Astrocyte (in vitro differentiated cells and primary cell): ENCODE results near the gene SFMBT2. TPM values are rescaled to one million over a fixed set of nuclear protein-coding genes. Genes with fewer than 3 reads are reported as not detected.

Source experiments
- DNase-seq: peaks from one replicate; pipeline ENCODE4 v3.0.0-alpha.2; 2010; ENCODE audit warnings: low read depth
- FAIRE-seq: peaks from 2 replicates; lab custom pipeline; 2011; peaks lifted over from hg19 to GRCh38; lab: Jason Lieb, UNC
- H2AFZ ChIP-seq: 2 replicates; pipeline ENCODE4 v1.6.0; 2012; ENCODE audit warnings: low read depth, low read length, inconsistent platforms
- H3K27ac ChIP-seq: 2 replicates; pipeline ENCODE4 v1.5.1; 2011; ENCODE audit warnings: low read depth, low read length, inconsistent platforms
- H3K27me3 ChIP-seq: 2 replicates; pipeline ENCODE4 v1.6.0; 2011; ENCODE audit warnings: low read length, inconsistent platforms; ENCODE audit not compliant: insufficient read depth
- H3K36me3 ChIP-seq: 2 replicates; pipeline ENCODE4 v1.5.1; 2011; ENCODE audit warnings: low read length, inconsistent platforms; ENCODE audit not compliant: insufficient read depth
- H3K4me1 ChIP-seq: 2 replicates; pipeline ENCODE4 v1.5.1; 2011; ENCODE audit warnings: low read length, inconsistent platforms; ENCODE audit not compliant: insufficient read depth
- H3K4me2 ChIP-seq: 2 replicates; pipeline ENCODE4 v1.6.0; 2012; ENCODE audit warnings: low read length, inconsistent platforms
- H3K4me3 ChIP-seq: 2 replicates; pipeline ENCODE4 v1.5.1; 2011; ENCODE audit warnings: low read depth, mild to moderate bottlenecking, low read length, inconsistent platforms; ENCODE audit not compliant: insufficient read depth
- H3K79me2 ChIP-seq: 2 replicates; pipeline ENCODE4 v1.6.0; 2012; ENCODE audit warnings: mild to moderate bottlenecking, low read length, inconsistent platforms; ENCODE audit not compliant: insufficient read depth
- H3K9ac ChIP-seq: 2 replicates; pipeline ENCODE4 v1.6.0; 2012; ENCODE audit warnings: mild to moderate bottlenecking, low read length, inconsistent platforms
- H3K9me3 ChIP-seq: 2 replicates; pipeline ENCODE4 v1.5.1; 2012; ENCODE audit warnings: low read depth, mild to moderate bottlenecking, low read length, inconsistent platforms; ENCODE audit not compliant: insufficient read depth
- H4K20me1 ChIP-seq: 2 replicates; pipeline ENCODE4 v1.6.0; 2012; ENCODE audit warnings: low read length, inconsistent platforms; ENCODE audit not compliant: insufficient read depth
- H3K27ac Mint-ChIP-seq: one replicate; pipeline ENCODE4 v1.8.0; 2021; ENCODE audit warnings: mild to moderate bottlenecking, mixed read lengths; ENCODE audit not compliant: unreplicated experiment
- H3K27me3 Mint-ChIP-seq: one replicate; pipeline ENCODE4 v1.8.0; 2021; ENCODE audit warnings: low read depth, mixed read lengths; ENCODE audit not compliant: unreplicated experiment
- H3K36me3 Mint-ChIP-seq: one replicate; pipeline ENCODE4 v1.8.0; 2021; ENCODE audit warnings: low read depth, mixed read lengths; ENCODE audit not compliant: unreplicated experiment
- H3K4me1 Mint-ChIP-seq: one replicate; pipeline ENCODE4 v1.8.0; 2021; ENCODE audit warnings: low read depth, mixed read lengths; ENCODE audit not compliant: unreplicated experiment
- H3K4me3 Mint-ChIP-seq: one replicate; pipeline ENCODE4 v1.8.0; 2021; ENCODE audit warnings: mild to moderate bottlenecking, moderate library complexity, mixed read lengths; ENCODE audit not compliant: unreplicated experiment
- H3K9me3 Mint-ChIP-seq: one replicate; pipeline ENCODE4 v1.8.0; 2021; ENCODE audit warnings: mild to moderate bottlenecking, mixed read lengths; ENCODE audit not compliant: unreplicated experiment
- EZH2 ChIP-seq: IDR thresholded peaks from 2 replicates; pipeline ENCODE4 v1.6.1; 2012; ENCODE audit warnings: mild to moderate bottlenecking, low read length, inconsistent platforms; ENCODE audit not compliant: insufficient read depth
- total RNA-seq: library from RNA; stranded (reverse); gene quantifications from 2 replicates; pipeline ENCODE4 v1.2.1, GENCODE V29; 2021
- TF ChIP-seq, protein P1 (sequence below): IDR thresholded peaks from 2 replicates; pipeline ENCODE4 v1.5.1; 2011; ENCODE audit warnings: low read depth, mild to moderate bottlenecking, inconsistent platforms, low read length, moderate library complexity; ENCODE audit not compliant: insufficient read depth

The SFMBT2 gene
- total RNA-seq, 1 donor from 2014 or later = 3.9 TPM

DNA sequence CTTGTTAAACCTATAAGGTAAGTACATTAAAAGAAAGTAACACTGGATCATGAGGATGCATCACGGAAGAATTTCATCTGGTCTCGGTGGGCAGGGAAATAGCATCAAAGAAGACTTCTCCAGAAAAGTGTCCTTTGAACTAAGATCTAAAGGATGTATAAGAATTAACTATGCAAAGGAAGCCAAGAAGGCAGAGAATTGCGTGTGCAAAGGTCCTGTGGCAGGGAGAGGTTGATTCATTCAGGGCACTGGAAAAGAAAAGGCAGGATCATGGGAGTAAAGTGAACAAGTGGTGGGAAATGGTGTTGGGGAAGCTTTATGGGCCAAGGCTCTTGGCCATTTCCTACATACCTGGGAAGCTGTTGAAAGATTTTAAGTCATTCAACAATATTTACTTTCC is 288.3 kb downstream of the SFMBT2 start:
- Histone ChIP-seq H2AFZ (no peak overlapping the region), H3K36me3 (no peaks in the 10 kb centered on the region), H3K9me3 (no peaks in the 10 kb centered on the region), H3K4me3 (no peak overlapping the region), H4K20me1 (no peaks in the 10 kb centered on the region), H3K27ac (no peak overlapping the region), H3K4me1 (peaks cover 3% of the 10 kb centered on the region), H3K27me3 (peaks cover 2% of the 10 kb centered on the region), H3K79me2 (no peaks in the 10 kb centered on the region), H3K9ac (no peak overlapping the region), H3K4me2 (no peak overlapping the region)
- Mint-ChIP-seq H3K27me3 (peaks cover 27% of the 10 kb centered on the region), H3K27ac (no peak overlapping the region), H3K36me3 (no peaks in the 10 kb centered on the region), H3K9me3 (no peaks in the 10 kb centered on the region), H3K4me1 (no peaks in the 10 kb centered on the region), H3K4me3 (no peak overlapping the region)
- TF ChIP-seq, protein P1, sequence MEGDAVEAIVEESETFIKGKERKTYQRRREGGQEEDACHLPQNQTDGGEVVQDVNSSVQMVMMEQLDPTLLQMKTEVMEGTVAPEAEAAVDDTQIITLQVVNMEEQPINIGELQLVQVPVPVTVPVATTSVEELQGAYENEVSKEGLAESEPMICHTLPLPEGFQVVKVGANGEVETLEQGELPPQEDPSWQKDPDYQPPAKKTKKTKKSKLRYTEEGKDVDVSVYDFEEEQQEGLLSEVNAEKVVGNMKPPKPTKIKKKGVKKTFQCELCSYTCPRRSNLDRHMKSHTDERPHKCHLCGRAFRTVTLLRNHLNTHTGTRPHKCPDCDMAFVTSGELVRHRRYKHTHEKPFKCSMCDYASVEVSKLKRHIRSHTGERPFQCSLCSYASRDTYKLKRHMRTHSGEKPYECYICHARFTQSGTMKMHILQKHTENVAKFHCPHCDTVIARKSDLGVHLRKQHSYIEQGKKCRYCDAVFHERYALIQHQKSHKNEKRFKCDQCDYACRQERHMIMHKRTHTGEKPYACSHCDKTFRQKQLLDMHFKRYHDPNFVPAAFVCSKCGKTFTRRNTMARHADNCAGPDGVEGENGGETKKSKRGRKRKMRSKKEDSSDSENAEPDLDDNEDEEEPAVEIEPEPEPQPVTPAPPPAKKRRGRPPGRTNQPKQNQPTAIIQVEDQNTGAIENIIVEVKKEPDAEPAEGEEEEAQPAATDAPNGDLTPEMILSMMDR = no peak
- no peak for TF ChIP-seq EZH2
- DNase-seq (no peak), FAIRE-seq (no peak)

DNA sequence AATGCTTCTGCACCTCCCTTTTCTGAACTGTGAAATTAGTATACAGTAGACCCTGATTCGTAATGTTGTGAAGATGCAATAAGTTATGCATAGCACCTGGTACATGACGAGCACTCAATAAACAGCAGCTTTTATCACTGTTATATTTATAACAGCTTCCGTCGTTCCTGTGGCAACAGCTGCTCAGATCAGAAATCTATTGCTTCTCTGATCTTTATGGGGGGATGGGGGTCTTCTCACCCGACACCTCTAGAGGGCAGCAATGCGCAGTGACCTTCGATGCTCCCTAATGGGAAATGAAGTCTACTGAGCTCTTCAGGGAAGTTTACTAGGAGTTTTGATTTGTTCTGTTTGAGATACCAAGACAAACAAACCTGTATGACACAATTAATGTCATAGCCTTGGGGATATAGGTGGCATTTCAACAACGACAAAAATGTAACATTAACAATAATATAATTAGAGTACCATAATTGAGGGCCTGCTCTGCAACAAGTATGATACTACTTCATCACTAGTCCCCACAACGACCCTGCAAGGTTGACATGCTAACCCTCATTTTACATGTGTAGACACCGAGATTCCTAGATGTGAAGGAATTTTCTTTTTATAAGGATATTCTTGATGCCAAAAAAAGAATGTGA is 289.6 kb downstream of the SFMBT2 start:
- Mint-ChIP-seq H3K4me1 (no peaks in the 10 kb centered on the region), H3K36me3 (no peaks in the 10 kb centered on the region), H3K9me3 (no peaks in the 10 kb centered on the region), H3K27me3 (peaks cover 27% of the 10 kb centered on the region), H3K4me3 (no peak overlapping the region), H3K27ac (no peak overlapping the region)
- Histone ChIP-seq H3K4me2 (no peak overlapping the region), H4K20me1 (no peaks in the 10 kb centered on the region), H3K4me1 (peaks cover 3% of the 10 kb centered on the region), H3K36me3 (no peaks in the 10 kb centered on the region), H3K27me3 (no peaks in the 10 kb centered on the region), H3K27ac (no peak overlapping the region), H3K9me3 (no peaks in the 10 kb centered on the region), H3K79me2 (no peaks in the 10 kb centered on the region), H3K9ac (no peak overlapping the region), H2AFZ (no peak overlapping the region), H3K4me3 (no peak overlapping the region)
- FAIRE-seq = no peak
- DNase-seq = no peak
- no peak for TF ChIP-seq EZH2
- TF ChIP-seq, protein P1 = peak; percentile 54

DNA sequence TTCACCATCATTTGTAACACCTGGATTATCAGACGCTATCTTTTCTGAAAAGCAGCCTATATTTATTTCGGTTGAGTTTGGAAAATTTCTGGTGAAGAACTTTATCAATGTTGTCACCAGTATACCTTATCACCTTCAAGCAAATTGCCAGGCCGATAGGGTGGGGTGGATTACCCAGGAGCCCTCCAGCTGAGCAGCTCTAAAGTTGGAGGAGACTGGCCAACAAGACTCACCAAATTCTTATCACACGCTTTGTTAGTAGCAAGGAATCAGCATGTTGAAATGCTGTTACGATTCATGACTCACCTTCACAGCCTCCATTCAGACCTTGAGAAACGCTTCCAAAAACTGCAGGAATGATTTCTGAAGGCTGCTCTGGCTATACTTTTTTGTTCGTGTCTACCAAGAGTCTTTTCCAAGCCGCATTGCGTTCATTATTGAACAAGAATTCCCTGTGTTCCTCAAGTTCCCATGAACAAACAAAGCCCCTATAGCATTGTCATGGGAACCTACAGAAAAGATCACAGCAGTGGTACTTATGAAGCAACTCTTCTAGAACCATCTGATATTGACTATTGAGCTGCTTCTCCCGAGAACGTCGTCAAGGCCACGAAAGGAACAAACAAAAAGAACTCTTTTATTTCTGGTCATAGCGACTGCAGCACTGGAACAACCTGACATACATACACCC is 291.4 kb downstream of the SFMBT2 start:
- peak overlapping the region; percentile 20 for H2AFZ ChIP-seq
- peaks cover 24% of the 10 kb centered on the region for H3K27me3 Mint-ChIP-seq
- no peak overlapping the region for H3K27ac Mint-ChIP-seq

More for the DNA sequence above, 291.4 kb downstream of the SFMBT2 start:
- no peaks in the 10 kb centered on the region for H3K9me3 Mint-ChIP-seq
- TF ChIP-seq EZH2 = no peak
- TF ChIP-seq, protein P1 = no peak
- no peaks in the 10 kb centered on the region for H3K4me1 Mint-ChIP-seq
- Histone ChIP-seq H3K79me2 (no peaks in the 10 kb centered on the region), H3K4me2 (peak overlapping the region; percentile 54), H3K4me3 (no peak overlapping the region), H3K4me1 (peaks cover 3% of the 10 kb centered on the region), H3K27ac (no peak overlapping the region), H3K27me3 (no peaks in the 10 kb centered on the region), H4K20me1 (no peaks in the 10 kb centered on the region), H3K9ac (no peak overlapping the region), H3K36me3 (no peaks in the 10 kb centered on the region), H3K9me3 (no peaks in the 10 kb centered on the region)
- DNase-seq (peak; percentile 66), FAIRE-seq (no peak)
- no peaks in the 10 kb centered on the region for H3K36me3 Mint-ChIP-seq
- no peak overlapping the region for H3K4me3 Mint-ChIP-seq
